ENCODE data around the gene INSYN2B.

INSYN2B gene

GRCh38 chr5:169971780-169972179 lies 8.5 kb downstream of the INSYN2B start:
- Histone ChIP-seq H3K27ac (no peak overlapping the region), H3K36me3 (ENCODE audit: control insufficient read depth, insufficient read depth, low read length) (no peaks in the 10 kb centered on the region), H2AFZ (no peak overlapping the region), H3K79me2 (no peaks in the 10 kb centered on the region), H3K4me1 (no peaks in the 10 kb centered on the region), H3K9me3 (ENCODE audit: control insufficient read depth, low read length) (no peaks in the 10 kb centered on the region), H3K4me3 (ENCODE audit: low read depth, low read length) (no peak overlapping the region), H3K9ac (no peak overlapping the region), H3K4me2 (ENCODE audit: low read length) (no peak overlapping the region), H3K27me3 (ENCODE audit: control insufficient read depth, insufficient read depth, low read length) (no peaks in the 10 kb centered on the region)
- TF ChIP-seq CTCF (IDR thresholded peaks at IDR 0.05), result no peak

GRCh38 chr5:169970911-169971765 lies 9.2 kb downstream of the INSYN2B start:
- no peaks in the 10 kb centered on the region for H3K9me3 ChIP-seq (ENCODE audit: control insufficient read depth, low read length)
- TF ChIP-seq CTCF (IDR thresholded peaks at IDR 0.05), result no peak
- no peaks in the 10 kb centered on the region for H3K79me2 ChIP-seq
- H3K36me3 ChIP-seq (ENCODE audit: control insufficient read depth, insufficient read depth, low read length), result no peaks in the 10 kb centered on the region
- H3K9ac ChIP-seq, result no peak overlapping the region
- H3K4me3 ChIP-seq (ENCODE audit: low read depth, low read length), result no peak overlapping the region
- H3K4me1 ChIP-seq, result no peaks in the 10 kb centered on the region
- no peaks in the 10 kb centered on the region for H3K27me3 ChIP-seq (ENCODE audit: control insufficient read depth, insufficient read depth, low read length)
- no peak overlapping the region for H2AFZ ChIP-seq
- no peak overlapping the region for H3K27ac ChIP-seq
- no peak overlapping the region for H3K4me2 ChIP-seq (ENCODE audit: low read length)

GRCh38 chr5:169970339-169970738 lies 10.0 kb downstream of the INSYN2B start:
- H3K27me3 ChIP-seq (ENCODE audit: control insufficient read depth, insufficient read depth, low read length), result no peaks in the 10 kb centered on the region
- no peak overlapping the region for H3K9ac ChIP-seq
- TF ChIP-seq CTCF (IDR thresholded peaks at IDR 0.05), result no peak
- no peaks in the 10 kb centered on the region for H3K79me2 ChIP-seq
- H3K36me3 ChIP-seq (ENCODE audit: control insufficient read depth, insufficient read depth, low read length), result no peaks in the 10 kb centered on the region
- no peak overlapping the region for H2AFZ ChIP-seq
- H3K27ac ChIP-seq, result no peak overlapping the region
- no peaks in the 10 kb centered on the region for H3K9me3 ChIP-seq (ENCODE audit: control insufficient read depth, low read length)
- H3K4me2 ChIP-seq (ENCODE audit: low read length), result no peak overlapping the region
- no peaks in the 10 kb centered on the region for H3K4me1 ChIP-seq
- no peak overlapping the region for H3K4me3 ChIP-seq (ENCODE audit: low read depth, low read length)

GRCh38 chr5:169964246-169964645 lies 16.0 kb downstream of the INSYN2B start:
- Histone ChIP-seq H3K9ac (no peak overlapping the region), H3K4me2 (ENCODE audit: low read length) (no peak overlapping the region), H3K4me3 (ENCODE audit: low read depth, low read length) (no peak overlapping the region), H3K27ac (no peak overlapping the region), H3K36me3 (ENCODE audit: control insufficient read depth, insufficient read depth, low read length) (no peaks in the 10 kb centered on the region), H3K27me3 (ENCODE audit: control insufficient read depth, insufficient read depth, low read length) (no peaks in the 10 kb centered on the region), H3K9me3 (ENCODE audit: control insufficient read depth, low read length) (no peaks in the 10 kb centered on the region), H3K79me2 (no peaks in the 10 kb centered on the region), H2AFZ (no peak overlapping the region), H3K4me1 (no peaks in the 10 kb centered on the region)
- TF ChIP-seq CTCF (IDR thresholded peaks at IDR 0.05), result no peak

- TF ChIP-seq CTCF (IDR thresholded peaks at IDR 0.05), result no peak
- Histone ChIP-seq H3K27me3 (ENCODE audit: control insufficient read depth, insufficient read depth, low read length) (no peaks in the 10 kb centered on the region), H3K4me2 (ENCODE audit: low read length) (no peak overlapping the region)
Observed at GRCh38 chr5:169960659-169961058, 19.6 kb downstream of the INSYN2B start.

More at GRCh38 chr5:169960659-169961058, 19.6 kb downstream of the INSYN2B start:
- Histone ChIP-seq H3K27ac (no peak overlapping the region), H3K4me3 (ENCODE audit: low read depth, low read length) (no peak overlapping the region), H2AFZ (no peak overlapping the region), H3K9me3 (ENCODE audit: control insufficient read depth, low read length) (no peaks in the 10 kb centered on the region), H3K79me2 (no peaks in the 10 kb centered on the region), H3K4me1 (no peaks in the 10 kb centered on the region), H3K36me3 (ENCODE audit: control insufficient read depth, insufficient read depth, low read length) (no peaks in the 10 kb centered on the region), H3K9ac (no peak overlapping the region)
